DND-41 (cell line): ENCODE data around the gene EXOC4.

Experiments used
- EZH2 ChIP-seq: IDR thresholded peaks from 3 replicates; pipeline ENCODE4 v1.6.1; 2012; ENCODE audit warnings: borderline replicate concordance, low read depth, mild to moderate bottlenecking, moderate library complexity, low read length, inconsistent platforms; ENCODE audit not compliant: severe bottlenecking
- TF ChIP-seq, protein P1 (sequence below): IDR thresholded peaks from 2 replicates; pipeline ENCODE4 v1.5.1; 2012; ENCODE audit warnings: borderline replicate concordance, low read length, moderate library complexity, mild to moderate bottlenecking; ENCODE audit not compliant: poor library complexity, severe bottlenecking; ENCODE audit errors: extremely low read depth

DNA sequence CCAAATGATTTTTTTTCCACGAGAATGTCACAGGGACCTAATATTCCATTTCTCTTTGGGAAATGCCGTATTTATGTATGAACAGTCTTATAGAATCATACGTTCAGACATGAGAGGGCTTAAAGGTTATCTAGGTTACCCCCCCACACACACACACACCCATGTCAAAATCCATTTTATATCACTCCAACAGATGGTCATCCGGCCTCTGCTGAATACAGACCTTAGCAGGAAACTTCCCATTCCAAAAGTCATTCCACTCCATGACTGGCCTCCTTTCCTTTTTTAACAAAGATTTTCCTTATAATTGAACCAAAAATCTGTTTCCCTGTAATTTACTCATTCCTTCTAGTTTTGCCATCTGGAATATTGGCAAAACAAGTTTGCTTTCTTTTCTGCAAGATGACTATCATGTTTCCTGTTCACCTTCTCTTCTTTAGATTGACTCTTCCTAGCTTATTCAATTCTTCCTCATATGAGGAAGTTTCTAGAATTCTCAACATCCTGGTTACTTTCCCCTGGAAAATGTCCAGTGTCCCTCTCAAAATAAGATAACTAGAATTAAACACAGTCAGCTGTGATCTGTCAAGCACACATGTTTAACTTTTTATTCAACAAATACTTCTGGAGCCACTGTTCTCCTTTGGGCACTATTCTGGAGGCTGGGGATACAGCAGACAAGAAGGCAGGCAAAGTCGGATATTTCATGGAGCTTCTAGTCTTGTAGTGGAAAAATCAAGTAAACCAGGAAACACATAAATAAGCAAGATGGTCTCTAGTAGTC lies 597.8 kb downstream of the EXOC4 start:
- TF ChIP-seq, protein P1, sequence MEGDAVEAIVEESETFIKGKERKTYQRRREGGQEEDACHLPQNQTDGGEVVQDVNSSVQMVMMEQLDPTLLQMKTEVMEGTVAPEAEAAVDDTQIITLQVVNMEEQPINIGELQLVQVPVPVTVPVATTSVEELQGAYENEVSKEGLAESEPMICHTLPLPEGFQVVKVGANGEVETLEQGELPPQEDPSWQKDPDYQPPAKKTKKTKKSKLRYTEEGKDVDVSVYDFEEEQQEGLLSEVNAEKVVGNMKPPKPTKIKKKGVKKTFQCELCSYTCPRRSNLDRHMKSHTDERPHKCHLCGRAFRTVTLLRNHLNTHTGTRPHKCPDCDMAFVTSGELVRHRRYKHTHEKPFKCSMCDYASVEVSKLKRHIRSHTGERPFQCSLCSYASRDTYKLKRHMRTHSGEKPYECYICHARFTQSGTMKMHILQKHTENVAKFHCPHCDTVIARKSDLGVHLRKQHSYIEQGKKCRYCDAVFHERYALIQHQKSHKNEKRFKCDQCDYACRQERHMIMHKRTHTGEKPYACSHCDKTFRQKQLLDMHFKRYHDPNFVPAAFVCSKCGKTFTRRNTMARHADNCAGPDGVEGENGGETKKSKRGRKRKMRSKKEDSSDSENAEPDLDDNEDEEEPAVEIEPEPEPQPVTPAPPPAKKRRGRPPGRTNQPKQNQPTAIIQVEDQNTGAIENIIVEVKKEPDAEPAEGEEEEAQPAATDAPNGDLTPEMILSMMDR: no peak
- TF ChIP-seq EZH2: no peak
